GM18526 (cell line): ENCODE data around the gene SYTL3.

Source experiments
- POLR2A ChIP-seq: IDR thresholded peaks from 3 replicates; pipeline ENCODE4 v1.6.1; 2011; ENCODE audit not compliant: insufficient read length; ENCODE audit errors: extremely low read depth

The SYTL3 gene

GRCh38 chr6:158631678-158632537 lies 17.9 kb upstream of the SYTL3 start:
- no peak for TF ChIP-seq POLR2A

- no peak for TF ChIP-seq POLR2A
These were observed 16.7 kb upstream of the SYTL3 start for GRCh38 chr6:158633127-158633526.

- TF ChIP-seq POLR2A: no peak
These were observed 15.0 kb upstream of the SYTL3 start for GRCh38 chr6:158634695-158635426.

GRCh38 chr6:158635427-158636073 lies 14.3 kb upstream of the SYTL3 start:
- no peak for TF ChIP-seq POLR2A

- TF ChIP-seq POLR2A: no peak
These were observed 13.1 kb upstream of the SYTL3 start for GRCh38 chr6:158636778-158637177.

GRCh38 chr6:158638324-158638854 lies 11.5 kb upstream of the SYTL3 start:
- TF ChIP-seq POLR2A: no peak

- TF ChIP-seq POLR2A: no peak
These were observed 10.8 kb upstream of the SYTL3 start for GRCh38 chr6:158639056-158639455.

- TF ChIP-seq POLR2A: no peak
These were observed 9.3 kb upstream of the SYTL3 start for GRCh38 chr6:158640519-158640918.

GRCh38 chr6:158642097-158642601 lies 7.7 kb upstream of the SYTL3 start:
- no peak for TF ChIP-seq POLR2A

GRCh38 chr6:158643836-158644230 lies 6.0 kb upstream of the SYTL3 start:
- no peak for TF ChIP-seq POLR2A

GRCh38 chr6:158644231-158645063 lies 5.4 kb upstream of the SYTL3 start, which contains the start of gene DYNLT1:
Gene DYNLT1, minus strand, starts transcription at chr6:158644743. Its CDS starts 35 bp downstream, at chr6:158644708.
- peak; percentile 86 for TF ChIP-seq POLR2A

- TF ChIP-seq POLR2A: no peak
These were observed 4.5 kb upstream of the SYTL3 start for GRCh38 chr6:158645064-158646022.
